Heart left ventricle (tissue), 13 donors: Measurements from ENCODE around the gene SORCS1.
"Not testable (repeated sequence)": the region's sequence is repeated elsewhere in the genome, so short reads cannot be mapped to it uniquely, and the experiment has no call there.

ENCODE experiments used
- POLR2A ChIP-seq, 2 donors: fragments of 450-650 bp; IDR thresholded peaks; one replicate each; pipeline ENCODE4 v1.6.1; 2017; ENCODE audit warnings: antibody characterized with exemption in 2 of 2, mild to moderate bottlenecking in 2 of 2, moderate library complexity in 2 of 2
- TF ChIP-seq, protein P1 (sequence below), 12 donors: fragments of 200-600 bp; sonication (generic) in 4 of 12; IDR thresholded peaks; one replicate each; pipeline versions ENCODE4 v1.5.0 to v1.8.0; 2018 to 2022; ENCODE audit warnings: antibody characterized with exemption in 12 of 12, mild to moderate bottlenecking in 5 of 12
- donor health status: ischemic (EF 13 %, LVEDD 7.1; RV severe dilation, severe dysfunction).
- donor health status: DM: no; HTN: yes; CAD: no.
- donor health status: DM: no; HTN: no; CAD: no.
- donor health status: ischemic (EF 25% LVEDD 6.9; RV normal size, moderate dysfunction).
- donor health status: ischemic (EF 25% LVEDD 5.7; RV mildly dilated, moderate dysfunction).
- donor health status: ischemic (EF 35%, LVEDD 5.7; RV mildly dilated, moderate dysfunction).
- donor health status: nonischemic (EF 11% LVEDD 7.7; RV severe dilation, severe dysfunction).
- donor health status: DM: yes; HTN: yes; CAD: no.
- donor health status: PGD.
- donor health status: ischemic (EF 29% LVEDD 5.4; RV normal size, mild dysfunction).
- donor health status: nonischemic (EF 23%, LVEDD 6.1; RV moderate dilation, normal function).

DNA sequence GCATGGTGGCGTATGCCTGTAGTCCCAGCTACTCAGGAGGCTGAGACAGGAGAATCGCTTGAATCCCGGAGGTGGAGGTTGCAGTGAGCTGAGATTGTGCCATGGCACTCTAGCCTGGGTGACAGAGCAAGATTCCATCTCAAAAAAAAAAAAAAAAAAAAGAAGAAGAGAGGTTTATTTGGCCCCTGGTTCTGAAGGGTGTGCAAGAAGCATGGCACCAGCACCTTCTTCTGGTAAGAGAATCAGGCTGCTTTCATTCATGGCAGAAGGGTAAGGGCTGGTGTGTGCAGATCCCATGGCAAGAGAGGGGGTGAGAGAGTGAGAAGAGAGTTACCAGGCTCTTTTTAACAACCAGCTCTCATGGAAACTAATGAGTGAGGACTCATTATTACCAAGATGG, 140.5 kb downstream of the SORCS1 start:
- TF ChIP-seq, protein P1, sequence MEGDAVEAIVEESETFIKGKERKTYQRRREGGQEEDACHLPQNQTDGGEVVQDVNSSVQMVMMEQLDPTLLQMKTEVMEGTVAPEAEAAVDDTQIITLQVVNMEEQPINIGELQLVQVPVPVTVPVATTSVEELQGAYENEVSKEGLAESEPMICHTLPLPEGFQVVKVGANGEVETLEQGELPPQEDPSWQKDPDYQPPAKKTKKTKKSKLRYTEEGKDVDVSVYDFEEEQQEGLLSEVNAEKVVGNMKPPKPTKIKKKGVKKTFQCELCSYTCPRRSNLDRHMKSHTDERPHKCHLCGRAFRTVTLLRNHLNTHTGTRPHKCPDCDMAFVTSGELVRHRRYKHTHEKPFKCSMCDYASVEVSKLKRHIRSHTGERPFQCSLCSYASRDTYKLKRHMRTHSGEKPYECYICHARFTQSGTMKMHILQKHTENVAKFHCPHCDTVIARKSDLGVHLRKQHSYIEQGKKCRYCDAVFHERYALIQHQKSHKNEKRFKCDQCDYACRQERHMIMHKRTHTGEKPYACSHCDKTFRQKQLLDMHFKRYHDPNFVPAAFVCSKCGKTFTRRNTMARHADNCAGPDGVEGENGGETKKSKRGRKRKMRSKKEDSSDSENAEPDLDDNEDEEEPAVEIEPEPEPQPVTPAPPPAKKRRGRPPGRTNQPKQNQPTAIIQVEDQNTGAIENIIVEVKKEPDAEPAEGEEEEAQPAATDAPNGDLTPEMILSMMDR (IDR thresholded peaks at IDR 0.05): not testable (repeated sequence)
- TF ChIP-seq POLR2A (IDR thresholded peaks at IDR 0.05): not testable (repeated sequence)
